ENCODE results near the gene ZSWIM4.
A peak's percentile ranks its signal among the peaks of the same experiment; 100 is the strongest.
"Not testable (repeated sequence)": the region's sequence is repeated elsewhere in the genome, so short reads cannot be mapped to it uniquely, and the experiment has no call there.

ZSWIM4 gene

DNA sequence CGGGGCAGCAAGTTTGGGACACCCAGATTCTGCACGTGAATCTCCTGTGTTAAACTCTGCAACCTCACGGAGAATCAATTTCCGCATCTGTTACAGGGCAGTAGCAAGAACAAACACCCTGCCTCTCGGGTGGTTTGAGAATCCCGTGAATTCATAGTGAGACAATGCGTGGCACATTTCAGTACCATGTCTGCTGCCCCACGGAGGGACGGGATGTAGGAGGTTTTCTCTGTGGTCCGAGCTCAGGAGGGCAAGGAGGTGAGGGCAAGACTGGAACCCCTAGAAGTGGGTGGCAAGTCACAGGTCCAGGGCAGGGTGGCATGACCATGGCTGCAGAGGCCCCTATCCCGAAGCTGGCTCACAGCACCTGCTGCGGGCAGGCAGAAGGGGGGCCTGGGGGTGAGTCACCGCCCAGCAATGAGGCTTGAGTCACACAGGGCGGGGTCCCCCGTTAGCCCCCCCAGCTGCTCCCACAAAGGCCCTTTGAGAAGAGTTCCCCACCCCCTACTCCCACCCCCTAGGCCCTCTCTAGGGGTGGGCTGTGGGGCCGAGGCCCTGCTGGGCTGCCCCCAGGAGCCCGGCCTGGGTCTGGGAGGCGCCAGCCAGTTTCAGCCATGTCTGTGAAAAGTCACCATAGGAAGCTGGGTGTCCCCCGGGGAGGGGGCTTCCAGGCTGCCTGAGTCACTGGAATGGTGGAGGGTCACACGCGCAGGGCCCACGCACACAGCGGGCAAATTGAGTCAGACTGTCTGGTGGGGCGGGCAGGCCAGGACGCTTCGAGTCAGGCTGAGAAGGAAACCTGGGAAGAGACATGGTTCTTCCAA lies 55.9 kb downstream of the ZSWIM4 start:
- peak; percentile 22 for ATAC-seq

DNA sequence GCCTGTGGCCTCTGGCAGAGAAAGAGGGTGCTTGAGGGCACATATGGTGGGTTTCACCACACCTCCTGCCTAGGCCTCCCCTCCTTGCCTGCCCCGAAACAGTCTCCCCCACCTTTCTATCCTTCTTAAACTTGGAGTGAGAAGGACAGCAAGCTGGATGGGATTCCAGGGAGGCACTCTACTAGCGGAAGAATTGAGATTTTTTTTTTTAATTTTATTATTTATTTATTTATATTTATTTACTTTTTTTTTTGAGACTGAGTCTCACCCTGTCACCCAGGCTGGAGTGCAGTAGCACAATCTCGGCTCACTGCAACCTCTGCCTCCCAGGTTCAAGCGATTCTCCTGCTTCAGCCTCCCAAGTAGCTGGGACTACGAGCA lies 56.5 kb downstream of the ZSWIM4 start:
- not testable (repeated sequence) for ATAC-seq

DNA sequence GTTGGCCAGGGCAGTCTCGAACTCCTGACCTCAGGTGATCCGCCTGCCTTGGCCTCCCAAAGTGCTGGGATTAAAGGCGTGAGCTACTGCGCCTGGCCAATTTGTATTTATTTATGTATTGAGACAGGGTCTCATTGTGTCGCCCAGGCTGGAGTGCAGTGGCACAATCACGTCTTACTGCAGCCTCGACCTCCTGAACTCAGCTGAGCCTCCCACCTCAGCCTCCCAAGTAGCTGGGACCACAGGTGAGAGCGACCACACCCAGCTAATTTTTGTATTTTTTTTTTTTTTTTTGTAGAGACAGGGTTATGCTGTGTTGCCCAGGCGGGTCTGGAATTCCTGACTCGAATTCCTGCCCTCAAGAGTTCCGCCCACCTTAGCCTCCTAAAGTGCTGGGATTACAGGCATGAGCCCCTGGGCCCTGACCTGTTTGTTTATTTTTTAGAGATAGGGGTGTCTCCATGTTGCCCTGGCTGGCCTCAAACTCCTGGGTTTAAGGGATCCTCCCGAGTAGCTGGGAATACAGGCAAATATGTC lies 57.0 kb downstream of the ZSWIM4 start:
- ATAC-seq: not testable (repeated sequence)

DNA sequence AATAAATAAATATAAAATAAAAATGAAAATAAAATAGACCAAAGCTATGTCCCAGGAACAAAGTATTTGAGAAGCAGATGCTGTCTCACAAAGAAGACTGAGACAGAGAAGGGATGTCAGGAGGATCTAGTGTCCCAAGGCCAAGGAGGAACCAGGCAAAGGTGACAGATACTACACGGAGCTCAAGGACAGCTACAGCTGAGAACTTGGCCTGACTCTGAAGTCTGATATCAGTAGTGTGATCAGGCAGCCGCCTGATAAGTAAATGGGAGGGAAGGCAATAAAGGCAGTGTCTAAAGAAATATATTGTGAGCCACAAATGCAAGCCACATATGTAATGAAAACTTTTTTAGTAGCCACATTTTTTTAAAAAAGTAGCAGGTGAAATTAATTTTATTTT lies 61.3 kb downstream of the ZSWIM4 start:
- ATAC-seq: no peak

DNA sequence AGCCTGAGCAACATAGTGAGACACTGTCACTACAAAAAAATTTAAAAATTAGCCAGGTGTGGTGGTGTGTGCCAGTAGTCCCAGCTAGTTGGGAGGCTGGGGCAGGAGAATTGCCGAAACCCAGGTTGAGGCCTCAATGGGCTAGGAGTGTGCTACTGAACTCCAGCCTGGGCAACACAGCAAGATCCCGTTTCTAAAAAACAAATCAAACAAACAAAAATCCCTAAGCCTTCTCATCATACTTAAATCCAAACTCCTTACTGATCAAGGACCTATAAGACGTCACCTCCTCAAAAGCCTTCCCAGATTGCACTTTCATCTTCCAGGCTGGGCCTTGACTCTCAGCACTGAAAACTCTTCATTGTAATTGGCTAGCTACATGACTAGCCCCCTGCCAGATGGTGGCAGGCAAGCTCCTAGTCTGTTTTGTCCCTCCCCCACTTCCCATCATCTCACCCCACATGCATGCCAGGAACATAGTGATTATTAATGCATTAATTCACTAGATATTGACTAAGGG lies 64.2 kb downstream of the ZSWIM4 start:
- no peak for ATAC-seq

DNA sequence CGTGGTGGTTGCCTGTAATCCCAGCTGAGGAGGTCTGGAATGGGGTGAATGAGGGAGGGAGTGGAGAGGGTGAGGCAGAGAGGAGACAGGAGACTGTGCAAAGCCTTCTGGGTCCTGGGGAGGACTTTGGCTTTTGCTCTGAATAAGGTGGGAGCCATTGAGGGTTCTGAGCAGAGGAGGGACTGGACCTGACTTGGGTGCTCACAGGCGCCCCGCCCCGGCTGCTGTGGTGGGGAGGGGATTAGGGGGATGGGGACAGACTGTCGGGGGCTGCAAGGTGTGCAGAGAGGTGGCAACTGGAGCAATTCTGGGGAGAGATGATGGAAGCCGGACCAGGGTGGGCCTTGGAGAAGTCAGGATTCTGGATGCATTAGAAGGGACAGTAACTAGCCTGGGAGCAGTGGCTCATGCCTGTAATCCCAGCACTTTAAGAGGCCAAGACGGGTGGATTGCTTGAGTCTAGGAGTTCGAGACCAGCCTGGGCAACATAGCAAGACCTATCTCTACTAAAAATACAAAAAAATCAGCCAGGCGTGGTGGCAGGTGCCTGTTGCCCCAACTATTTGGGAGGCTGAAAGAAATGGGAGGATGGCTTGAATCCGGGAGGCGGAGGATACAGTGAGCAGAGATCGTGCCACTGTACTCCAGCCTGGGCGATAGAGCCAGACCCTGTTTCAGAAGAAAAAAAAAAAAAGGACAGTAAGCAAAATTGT lies 65.6 kb downstream of the ZSWIM4 start:
- ATAC-seq: no peak

DNA sequence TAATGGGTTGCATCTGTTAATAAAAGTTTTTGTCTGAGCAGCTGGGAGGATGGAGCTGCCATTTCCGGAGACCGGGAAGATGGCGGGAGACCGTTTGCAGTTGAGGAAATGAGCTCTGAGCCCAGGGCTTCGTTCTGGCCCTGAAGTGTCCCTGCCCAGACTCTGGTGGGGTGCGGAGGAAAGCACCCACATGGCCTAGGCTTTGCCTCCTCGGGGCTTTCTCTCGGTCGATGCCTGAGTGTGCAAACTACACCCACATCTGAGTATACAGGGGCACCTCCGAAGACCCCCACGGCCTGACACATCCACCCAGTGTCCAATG lies 66.1 kb downstream of the ZSWIM4 start:
- peak; percentile 5 for ATAC-seq

DNA sequence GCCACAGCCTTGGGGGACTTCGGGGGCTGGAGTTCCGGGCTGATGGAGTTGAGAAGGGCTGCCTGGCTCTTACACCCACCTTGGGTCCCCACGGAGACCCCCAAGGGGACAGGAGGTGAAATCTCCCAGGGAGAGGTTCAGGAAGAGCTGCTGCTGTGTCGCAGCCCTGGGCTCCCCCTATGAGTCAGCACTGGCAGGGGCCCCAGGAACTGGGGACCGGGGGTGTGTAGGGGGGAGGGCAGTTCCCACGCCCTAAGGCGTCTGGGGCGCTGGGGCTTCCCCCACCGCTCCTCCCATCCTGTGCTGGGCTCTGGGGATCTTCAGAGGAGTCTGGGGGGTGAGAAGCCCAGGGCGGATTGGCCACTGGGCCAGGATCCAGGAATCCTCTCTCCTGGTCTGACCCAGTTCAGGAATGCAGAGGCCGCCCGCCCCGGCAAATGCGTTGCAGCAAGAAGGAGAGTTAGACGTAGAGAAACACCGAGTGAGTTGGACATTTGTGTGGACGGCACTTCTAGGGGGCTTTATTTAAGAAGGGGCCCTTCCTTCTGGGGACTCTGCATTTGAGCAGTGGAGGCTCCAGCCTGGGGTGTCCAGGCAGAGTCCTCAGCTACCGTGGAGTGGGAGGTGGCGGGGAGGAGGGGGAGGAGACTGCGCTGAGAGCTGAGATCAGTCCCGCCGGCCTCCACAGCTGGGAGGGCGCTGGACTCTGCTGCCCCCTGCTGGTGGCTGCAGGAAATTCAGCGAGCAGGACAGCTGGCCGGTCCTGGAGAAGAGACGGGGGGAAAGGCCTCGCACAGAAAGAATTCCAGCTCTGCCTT lies 66.7 kb downstream of the ZSWIM4 start:
- peak; percentile 90 to 91 for ATAC-seq

DNA sequence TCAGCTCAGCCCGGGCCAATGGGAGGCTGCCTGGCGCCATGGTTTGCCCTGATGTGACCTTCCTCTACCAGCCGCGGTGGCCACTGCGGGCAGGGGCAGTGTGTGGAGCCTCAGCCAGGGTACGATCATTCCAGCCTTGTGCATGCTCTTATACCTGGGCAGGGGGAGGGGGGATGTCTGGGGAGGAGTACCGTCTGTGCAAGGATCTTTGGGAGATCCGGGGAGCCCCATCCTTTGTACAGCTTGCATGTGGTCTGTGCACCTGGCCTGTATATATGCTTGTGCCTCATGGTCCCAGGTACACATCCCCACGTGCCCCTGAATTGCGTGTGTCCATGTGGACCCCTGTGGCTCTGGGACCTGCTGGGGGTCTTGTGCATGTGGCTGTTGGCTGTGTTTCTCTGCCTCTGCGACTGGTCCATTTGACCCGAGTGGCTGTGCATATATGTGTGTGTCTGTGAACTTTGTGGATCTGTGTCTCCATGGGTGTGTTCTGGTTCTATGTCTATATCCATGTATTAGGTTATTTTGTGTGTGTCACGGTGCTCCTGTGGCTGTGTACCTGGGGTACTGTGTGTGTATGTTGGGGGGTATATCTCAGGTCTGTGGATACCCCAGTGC lies 68.9 kb downstream of the ZSWIM4 start:
- no peak for ATAC-seq

DNA sequence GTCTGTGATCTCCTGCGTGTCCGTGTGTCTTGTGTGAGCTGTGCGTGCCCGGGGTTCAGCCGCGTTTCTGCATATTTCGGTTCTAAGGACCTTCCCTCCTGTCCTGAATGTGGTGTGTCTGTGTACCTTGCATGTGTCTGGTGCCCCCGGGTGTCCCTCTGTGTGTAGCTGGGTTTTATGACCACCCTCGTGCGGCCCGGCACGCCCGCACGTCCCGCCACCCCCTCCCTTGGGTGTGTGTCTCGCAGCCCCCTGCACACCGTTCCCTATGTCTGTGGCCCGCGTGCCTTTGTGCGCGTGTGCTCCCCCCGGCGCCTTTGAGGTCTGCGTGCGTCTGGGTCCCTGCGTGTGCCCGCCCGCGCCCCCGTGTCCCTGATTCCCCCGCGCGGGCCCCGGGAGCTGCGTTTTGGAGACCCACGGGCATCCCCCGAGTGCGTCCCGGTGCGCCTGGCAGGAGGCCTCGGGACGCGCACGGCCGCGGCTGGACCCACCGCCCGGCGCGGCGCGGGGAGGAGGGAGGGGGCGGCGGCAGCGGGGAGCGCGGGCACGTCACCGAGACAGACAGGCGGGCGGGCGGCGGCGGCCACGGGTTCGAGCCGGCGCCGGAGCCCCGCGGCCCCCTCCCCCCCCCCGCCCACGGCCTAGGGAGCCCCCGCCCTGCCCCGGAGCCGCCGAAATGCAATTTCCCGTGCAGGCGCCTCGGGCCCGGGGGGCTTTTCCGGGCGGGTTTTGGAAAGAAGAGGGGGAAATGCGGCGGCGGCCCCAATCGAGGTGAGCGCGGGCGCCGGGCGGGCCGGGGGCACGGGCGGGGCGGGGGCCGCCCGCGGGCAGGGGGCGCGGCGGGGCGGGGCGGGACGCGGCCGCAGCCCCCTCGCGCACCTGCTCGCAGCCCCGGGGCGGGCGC lies 69.7 kb downstream of the ZSWIM4 start:
- no peak for ATAC-seq

DNA sequence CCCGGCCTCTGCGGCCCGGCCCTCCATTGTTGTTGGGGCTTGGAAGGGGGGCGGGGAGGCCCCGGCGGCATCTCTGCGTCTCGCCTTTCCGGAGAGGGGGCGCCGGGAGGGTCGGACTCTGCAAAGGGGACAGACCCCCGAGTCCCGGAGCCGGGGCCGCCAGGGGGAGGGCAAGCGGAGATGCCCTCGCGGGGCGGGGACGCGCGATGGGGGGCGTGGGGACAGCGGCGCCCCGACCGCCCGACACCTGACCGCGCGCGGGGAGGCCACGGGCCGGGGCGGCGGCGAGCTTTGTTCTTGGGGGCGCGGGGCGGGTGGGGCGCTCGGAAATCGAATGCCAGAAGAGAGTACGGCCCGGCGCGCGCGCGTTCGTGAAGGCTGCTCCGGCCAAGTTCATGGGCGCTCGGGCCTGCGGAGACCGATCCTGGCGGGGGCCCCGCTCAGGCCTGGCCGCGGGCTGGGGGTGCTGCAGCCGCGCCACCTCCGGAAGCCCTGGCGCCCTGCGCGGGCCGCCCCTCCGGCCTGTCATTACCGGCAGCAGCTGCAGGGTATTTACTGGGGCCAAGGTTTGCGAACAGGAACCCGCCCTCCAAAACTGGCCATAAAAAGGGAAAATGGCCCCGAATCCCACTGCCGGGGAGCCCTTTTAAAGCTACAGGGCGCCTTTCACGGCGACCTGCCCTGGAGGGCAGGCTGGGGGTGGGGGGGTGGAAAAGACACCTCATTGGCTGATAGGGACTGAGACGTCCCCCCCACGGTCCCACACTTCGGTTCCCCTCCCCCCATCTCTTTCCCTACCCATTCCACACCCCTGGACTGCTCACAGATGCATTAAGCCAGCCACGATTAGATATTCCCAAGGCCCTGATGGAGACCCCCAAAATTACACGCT lies 70.6 kb downstream of the ZSWIM4 start:
- ATAC-seq: no peak

DNA sequence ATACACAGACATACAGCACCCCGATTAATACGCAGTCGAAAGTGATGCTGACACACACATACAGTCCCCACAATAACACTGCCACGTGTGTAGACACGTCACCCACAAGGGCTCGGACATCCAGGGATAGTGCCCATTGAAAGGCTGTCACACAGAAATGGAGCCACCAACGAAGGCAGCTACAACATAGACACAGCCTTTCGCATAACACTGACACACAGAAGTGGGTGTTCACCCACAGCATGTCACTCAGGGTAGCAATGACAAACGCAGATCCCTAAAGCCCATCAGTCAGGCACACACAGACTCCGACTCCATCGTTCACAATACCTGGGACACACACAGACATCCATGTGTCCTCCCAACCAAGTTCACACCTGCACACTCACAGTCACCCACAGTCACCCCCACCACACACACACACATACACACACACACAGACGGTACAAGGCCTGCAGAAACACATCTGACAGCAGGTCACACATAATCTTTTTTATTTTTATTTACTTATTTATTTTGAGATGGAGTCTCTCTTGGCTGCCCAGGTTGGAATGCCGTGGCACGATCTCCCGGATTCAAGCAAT lies 71.3 kb downstream of the ZSWIM4 start:
- no peak for ATAC-seq

DNA sequence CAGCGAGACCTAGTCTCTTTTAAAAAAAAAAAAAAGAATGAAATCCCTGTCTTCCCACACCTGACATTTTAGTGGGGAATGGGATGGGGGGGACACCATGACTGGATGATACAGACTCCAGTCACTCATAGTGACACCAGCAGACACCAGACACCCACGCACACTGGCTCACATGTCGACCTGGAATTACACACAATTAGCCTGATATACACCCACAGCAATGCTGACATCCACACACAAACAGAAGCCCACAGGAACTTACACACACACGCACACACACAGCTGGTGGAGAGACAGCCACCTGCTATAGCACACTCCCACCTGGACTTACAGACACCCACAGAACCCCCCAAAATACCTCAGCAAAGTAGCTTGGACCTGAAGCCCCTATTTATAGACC lies 73.4 kb downstream of the ZSWIM4 start:
- no peak for ATAC-seq

DNA sequence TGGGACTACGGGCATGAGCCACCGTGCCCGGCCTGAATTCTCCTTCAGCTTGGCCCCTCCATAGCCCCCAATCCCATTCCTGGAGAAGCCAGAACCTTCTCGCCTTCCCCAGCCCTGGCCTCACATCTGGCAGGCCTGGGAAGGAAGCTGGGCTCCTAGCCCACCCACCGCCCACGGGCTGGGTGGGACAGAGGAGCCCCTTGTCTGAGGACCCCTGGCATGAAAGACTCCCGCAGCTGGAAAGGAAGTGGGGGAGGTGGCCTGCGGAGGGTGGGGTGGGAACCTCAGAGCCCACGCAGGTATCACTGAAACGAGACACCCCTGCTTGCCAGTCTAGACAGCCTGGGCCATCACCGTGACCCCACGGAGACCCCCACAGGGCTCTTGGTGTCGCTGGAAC lies 74.0 kb downstream of the ZSWIM4 start:
- no peak for ATAC-seq

DNA sequence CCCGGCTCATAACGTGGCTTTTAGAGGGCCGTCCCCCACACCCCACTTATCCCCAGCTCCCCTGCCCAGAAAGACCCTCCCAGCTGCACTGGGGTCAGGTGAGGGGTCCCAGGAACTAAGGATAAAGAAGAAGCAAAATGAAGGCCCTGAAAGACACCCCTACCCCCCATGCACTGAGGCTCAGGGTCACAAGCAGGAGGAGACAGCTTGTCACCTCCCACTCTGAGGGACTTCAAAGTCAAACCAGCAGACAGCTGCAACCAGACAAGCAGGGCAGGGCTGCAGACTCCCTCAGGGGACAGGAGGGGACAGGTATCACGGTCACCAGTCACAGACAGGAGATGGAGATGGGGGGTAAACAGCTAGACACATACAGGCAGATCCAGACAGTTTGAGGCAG lies 75.6 kb downstream of the ZSWIM4 start:
- no peak for ATAC-seq

DNA sequence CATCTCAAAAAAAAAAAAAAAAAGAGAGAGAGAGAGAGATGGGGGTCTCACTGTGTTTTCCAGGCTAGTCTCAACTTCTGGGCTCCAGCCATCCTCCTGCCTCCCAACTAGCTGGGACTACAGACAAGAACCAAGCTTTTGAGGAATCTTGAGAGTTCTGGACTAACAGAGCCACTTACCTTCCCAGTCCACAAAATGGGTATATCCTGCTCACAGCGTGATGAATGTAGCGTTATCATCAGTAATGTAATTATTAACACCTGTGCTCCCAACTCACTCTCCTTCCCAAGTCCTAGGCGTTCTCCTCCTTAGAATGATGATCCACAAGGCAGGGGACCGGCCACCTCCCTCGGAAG lies 77.1 kb downstream of the ZSWIM4 start:
- ATAC-seq: no peak

DNA sequence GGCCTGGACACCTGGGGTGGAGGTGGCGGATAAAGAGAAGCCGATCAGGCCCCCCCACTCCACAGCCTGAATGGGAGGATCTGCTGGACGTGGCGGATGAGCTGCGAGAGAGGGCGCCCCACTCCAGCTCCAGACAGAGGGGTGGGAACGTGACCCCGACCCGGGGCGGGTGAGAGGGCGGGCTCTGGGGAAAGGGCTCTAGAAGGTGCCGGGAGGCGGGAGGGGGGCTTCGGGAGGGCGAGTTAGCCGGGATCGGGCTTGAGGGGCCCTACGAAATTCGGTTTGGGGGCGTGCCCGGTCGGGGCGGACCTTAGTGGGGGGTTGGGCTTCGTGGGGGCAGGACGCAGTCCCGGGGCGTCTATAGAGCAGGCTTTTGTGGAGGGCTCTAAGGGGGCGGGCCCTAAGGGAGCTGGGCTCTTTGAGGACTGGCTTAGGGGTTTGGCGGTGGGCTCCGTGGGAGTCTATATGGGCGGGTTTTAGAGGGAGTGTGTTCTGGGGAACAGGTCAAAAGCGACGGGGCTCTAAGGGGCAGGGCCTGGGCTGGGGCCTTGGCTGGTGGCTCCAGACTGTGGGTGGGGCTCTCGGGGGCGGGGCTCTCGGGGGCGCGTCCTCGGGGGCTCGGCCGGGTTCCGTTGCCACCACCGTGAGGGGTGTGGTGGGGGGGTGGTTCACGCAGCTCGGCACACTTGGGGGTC lies 77.6 kb downstream of the ZSWIM4 start:
- ATAC-seq: peak; percentile 57 to 71

DNA sequence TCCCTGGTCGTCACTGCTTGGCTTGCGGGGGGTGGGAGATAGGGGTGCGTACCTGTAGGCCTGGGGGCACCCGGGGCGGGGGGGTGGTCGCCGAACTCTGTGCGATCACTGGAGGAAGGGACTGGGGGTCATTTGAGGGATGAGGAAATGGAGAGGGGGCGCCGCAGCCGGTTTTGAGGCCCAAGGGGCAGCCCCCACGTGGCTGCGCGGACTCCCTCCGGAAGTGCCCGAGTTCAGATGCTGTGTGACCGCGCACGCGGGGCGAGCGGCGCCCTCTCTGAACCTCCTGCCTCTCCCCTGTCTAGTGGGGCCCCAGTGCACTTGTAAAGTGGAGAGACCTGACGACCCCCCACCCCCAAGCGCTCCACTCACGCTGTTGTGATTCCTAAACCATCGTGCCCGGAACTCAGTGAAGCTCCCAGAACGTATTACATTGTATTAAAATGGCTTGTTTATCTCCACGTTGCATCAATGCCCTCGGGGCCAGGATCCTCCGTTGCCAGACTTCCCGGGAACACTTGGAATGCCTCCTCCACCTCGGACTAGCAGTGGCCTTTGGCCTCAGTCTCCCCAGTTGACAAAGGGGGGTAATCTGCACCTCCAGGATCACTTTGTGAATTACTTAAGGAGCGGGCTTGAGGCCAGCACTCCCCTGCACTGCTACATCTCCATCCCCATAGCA lies 78.7 kb downstream of the ZSWIM4 start:
- ATAC-seq: no peak

DNA sequence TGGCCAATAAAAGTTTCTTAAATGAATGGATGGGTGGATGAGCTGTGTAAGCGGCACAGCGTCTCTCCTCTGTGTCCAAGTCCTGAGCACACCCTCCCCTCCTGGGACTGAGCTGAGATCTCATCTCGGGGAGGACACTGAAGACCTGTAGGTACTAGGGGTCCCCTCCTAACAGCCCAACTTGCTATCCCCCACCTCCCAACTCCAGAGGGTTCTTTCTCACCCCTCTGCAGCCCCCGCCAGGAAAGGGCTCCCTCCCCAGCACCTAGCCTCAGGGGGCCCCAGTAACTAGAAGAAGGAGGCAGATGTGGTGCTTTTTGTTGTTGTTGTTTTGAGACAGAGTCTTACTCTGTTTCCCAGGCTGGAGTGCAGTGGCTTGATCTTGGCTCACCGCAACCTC lies 80.6 kb downstream of the ZSWIM4 start:
- no peak for ATAC-seq
